HFF-Myc (cell line): ENCODE data around the gene SLC25A20.

ENCODE experiments used
- DNase-seq: peaks from one replicate; pipeline ENCODE4 v3.0.0-alpha.2; 2011; ENCODE audit warnings: low read depth; ENCODE audit errors: extremely low read depth
- H3K4me3 ChIP-seq: replicated peaks from 2 replicates; pipeline ENCODE4 v1.5.1; 2011; ENCODE audit warnings: low read depth, mild to moderate bottlenecking, control low read depth, low read length
- TF ChIP-seq, protein P1 (sequence below): IDR thresholded peaks from 2 replicates; pipeline ENCODE4 v1.5.1; 2012; ENCODE audit warnings: mild to moderate bottlenecking, low read depth, low read length, control low read depth; ENCODE audit errors: missing control alignments

Gene SLC25A20, protein sequence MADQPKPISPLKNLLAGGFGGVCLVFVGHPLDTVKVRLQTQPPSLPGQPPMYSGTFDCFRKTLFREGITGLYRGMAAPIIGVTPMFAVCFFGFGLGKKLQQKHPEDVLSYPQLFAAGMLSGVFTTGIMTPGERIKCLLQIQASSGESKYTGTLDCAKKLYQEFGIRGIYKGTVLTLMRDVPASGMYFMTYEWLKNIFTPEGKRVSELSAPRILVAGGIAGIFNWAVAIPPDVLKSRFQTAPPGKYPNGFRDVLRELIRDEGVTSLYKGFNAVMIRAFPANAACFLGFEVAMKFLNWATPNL

DNA sequence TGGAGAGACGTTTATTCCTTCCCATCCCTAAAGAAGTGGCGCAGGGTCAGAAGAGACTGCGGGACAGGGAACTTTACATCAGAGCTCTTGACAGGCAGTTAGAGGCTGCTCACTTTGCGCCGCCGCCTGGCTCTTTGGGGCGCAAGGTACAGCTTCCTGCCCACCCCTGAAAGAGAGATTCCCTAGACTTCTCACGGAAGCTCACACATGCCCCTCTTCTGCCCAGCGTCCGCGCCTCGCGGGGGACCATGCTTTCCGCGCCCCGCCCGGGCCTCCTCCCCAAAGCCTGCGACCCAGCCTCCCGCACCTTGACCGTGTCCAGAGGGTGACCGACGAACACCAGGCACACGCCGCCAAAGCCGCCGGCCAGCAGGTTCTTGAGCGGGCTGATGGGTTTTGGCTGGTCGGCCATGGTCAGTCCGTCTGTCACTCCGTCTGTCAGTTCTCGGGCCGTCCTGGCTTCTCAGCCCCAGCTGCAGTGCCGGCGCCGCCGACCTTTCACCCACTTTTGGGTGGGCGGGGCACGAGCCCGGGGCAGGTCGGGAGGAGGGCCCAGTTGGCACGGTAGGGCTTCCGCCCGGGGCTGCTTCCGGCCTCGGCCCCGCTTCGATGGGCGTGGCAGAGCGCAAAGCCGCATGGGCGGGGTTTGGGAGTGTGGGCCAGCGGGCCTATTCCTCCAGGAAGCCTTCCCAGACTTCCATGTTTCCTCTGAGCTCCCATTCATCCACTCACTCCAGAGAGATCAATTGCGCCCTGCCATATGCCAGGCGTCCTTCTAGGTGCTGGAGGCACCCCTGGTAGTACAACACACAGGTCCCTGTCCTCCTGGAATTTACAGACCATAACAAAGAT is at the start of gene SLC25A20:
Gene SLC25A20 (minus strand): TSS at position 500 of the 852 bp plus-strand sequence. CDS start 88 bp downstream, at position 412.
- TF ChIP-seq, protein P1, sequence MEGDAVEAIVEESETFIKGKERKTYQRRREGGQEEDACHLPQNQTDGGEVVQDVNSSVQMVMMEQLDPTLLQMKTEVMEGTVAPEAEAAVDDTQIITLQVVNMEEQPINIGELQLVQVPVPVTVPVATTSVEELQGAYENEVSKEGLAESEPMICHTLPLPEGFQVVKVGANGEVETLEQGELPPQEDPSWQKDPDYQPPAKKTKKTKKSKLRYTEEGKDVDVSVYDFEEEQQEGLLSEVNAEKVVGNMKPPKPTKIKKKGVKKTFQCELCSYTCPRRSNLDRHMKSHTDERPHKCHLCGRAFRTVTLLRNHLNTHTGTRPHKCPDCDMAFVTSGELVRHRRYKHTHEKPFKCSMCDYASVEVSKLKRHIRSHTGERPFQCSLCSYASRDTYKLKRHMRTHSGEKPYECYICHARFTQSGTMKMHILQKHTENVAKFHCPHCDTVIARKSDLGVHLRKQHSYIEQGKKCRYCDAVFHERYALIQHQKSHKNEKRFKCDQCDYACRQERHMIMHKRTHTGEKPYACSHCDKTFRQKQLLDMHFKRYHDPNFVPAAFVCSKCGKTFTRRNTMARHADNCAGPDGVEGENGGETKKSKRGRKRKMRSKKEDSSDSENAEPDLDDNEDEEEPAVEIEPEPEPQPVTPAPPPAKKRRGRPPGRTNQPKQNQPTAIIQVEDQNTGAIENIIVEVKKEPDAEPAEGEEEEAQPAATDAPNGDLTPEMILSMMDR = no peak
- DNase-seq = peak; percentile 64
- H3K4me3 ChIP-seq = peak within 1 kb of the TSS; percentile 68

DNA sequence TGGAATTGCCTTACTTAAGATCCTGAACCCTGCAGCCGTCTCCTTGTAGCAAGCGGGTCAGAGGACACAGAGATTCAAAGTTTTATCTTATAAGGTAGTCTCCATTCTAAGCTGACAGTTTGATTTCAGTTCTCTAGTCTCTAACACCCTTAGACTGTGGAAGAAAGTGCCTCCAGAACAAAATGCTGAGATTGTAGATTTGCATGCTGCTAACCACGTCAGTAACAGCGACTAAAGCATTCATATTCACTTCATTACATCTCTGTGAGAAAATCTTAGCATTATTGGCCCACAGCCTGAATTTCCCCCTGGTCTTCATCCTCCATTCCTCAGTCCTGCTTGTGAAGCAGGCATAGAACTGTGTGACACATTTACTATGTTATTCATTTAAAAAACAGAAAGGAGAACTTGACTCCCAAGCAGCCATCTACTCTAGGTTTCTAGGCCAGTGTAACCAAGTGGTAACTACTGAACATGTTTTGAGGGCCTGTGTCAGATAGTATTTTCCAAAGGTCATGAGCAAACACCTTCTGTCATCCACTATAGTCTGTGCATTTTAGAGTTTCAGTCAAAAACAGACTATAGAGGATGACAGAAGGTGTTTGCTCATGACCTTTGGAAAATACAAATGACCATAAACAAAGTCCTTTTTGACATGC is 47.3 kb upstream of the SLC25A20 start:
- no peak overlapping the region for H3K4me3 ChIP-seq
- DNase-seq = no peak
- TF ChIP-seq, protein P1 = no peak

DNA sequence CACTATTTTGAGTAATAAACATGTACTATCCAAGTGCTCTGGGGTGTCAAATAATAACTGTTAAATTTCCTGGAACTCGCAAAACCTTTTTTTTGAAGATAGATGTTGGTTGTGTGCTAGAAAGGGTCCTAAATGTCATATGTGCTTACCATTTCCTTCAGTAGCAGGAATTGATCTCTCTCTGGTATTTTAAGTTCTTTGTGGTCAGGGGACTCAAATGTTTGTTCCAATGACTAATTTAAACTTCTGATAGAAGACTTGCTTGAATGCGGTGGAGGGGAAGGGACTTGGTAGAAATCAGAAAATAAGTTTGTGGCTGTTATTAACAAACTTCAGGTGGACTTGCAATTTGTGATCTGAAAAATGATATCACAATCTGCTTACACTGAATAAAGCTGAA is 46.8 kb upstream of the SLC25A20 start:
- TF ChIP-seq, protein P1 = no peak
- H3K4me3 ChIP-seq = no peak overlapping the region
- DNase-seq = no peak

DNA sequence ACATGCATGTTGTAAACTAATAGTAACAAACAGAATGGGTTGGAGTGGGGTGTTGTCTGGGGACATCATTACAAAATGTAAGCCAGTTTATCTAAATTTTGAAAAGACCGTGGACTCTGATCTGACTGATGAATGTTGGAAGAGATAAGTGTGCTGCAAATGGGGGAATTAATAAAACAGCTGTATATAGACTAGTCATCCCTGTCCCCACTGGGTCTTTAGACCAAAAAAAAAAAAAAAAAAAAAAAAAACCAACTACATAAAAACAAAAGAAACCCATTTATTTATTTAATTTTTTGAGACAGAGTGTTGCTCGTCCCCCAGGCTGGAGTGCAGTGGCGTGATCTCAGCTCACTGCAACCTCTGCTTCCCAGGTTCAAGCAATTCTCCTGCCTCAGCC is 40.0 kb upstream of the SLC25A20 start:
- TF ChIP-seq, protein P1 = no peak
- no peak overlapping the region for H3K4me3 ChIP-seq
- no peak for DNase-seq

DNA sequence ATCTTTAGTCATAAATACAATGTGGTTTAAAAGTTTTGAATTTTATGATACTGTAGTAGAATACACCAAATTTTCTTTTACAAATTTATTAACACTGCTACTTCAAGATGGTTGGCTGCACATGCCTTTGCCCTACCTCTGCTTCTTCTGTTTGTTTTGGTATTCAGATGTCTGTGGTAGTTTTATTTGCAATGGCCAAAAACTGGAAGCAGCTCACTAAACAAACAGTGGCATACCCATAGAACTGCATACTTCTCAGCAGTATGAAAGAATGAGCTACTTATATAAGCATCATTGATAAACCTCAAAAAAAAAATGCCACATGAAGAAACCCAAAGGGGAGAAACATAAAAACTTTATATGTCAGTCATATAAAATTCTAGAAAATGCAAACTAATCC is 39.5 kb upstream of the SLC25A20 start:
- no peak overlapping the region for H3K4me3 ChIP-seq
- DNase-seq = no peak
- TF ChIP-seq, protein P1 = no peak

DNA sequence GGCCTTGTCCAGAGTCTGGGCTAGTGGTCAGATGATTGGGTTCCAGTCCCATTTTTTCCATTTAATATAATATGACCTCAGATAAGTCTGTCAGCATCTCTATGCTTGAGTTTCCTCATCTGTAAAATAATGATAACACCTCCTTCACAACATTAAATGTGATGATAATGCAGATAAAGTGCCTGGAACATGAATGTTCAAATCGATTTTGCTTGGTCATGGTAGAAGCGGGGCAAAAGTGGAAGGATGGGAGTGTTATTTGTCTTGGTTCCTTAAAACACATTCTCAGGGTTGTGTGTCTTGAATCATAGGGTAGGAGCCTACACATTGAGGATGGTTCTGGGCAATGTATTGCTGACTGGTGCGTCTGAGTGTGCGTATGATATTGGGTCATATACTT is 36.8 kb upstream of the SLC25A20 start:
- DNase-seq = no peak
- TF ChIP-seq, protein P1 = no peak
- H3K4me3 ChIP-seq = no peak overlapping the region
